Testis (tissue), 2 donors: ENCODE measurements around the gene LRRN2.

Source experiments
- POLR2A ChIP-seq: fragments of 450-650 bp; IDR thresholded peaks from one replicate; pipeline ENCODE4 v1.6.1; 2017; ENCODE audit warnings: antibody characterized with exemption, mild to moderate bottlenecking, moderate library complexity
- TF ChIP-seq, protein P1 (sequence below), 3 experiments: fragments of 450-650 bp in 2 of 3; fragments of 200-600 bp in 1 of 3; sonication (generic) in 1 of 3; IDR thresholded peaks; one replicate each; pipeline ENCODE4 v1.5.1; 2016 to 2019; ENCODE audit warnings: antibody characterized with exemption in 3 of 3, mild to moderate bottlenecking in 2 of 3, moderate library complexity in 1 of 3

DNA sequence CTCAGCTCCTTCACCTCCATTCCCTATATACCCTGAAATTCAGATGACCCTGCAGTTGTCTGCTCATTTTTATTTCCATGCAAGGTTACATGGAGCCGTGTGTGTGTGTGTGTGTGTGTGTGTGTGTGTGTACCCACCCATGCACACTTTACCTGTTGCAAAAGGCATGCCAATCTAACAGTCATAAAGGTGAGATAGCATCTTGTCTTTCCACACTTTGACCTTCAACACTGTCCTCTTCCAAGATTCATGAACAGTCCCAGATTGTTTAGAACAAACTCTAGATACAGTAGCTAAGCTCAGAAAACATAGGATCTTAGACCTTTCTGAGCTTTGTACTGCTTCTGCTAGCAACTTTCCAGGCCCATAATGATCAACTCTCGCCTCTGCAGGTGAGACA lies 9.5 kb downstream of the LRRN2 start:
- no peak for TF ChIP-seq POLR2A
- TF ChIP-seq, protein P1, sequence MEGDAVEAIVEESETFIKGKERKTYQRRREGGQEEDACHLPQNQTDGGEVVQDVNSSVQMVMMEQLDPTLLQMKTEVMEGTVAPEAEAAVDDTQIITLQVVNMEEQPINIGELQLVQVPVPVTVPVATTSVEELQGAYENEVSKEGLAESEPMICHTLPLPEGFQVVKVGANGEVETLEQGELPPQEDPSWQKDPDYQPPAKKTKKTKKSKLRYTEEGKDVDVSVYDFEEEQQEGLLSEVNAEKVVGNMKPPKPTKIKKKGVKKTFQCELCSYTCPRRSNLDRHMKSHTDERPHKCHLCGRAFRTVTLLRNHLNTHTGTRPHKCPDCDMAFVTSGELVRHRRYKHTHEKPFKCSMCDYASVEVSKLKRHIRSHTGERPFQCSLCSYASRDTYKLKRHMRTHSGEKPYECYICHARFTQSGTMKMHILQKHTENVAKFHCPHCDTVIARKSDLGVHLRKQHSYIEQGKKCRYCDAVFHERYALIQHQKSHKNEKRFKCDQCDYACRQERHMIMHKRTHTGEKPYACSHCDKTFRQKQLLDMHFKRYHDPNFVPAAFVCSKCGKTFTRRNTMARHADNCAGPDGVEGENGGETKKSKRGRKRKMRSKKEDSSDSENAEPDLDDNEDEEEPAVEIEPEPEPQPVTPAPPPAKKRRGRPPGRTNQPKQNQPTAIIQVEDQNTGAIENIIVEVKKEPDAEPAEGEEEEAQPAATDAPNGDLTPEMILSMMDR (IDR thresholded peaks at IDR 0.05) = no peak
